ENCODE measurements around the gene DNAJC7. TPM values are rescaled to one million over a fixed set of nuclear protein-coding genes. Genes with fewer than 3 reads are reported as not detected.

The DNAJC7 gene
- total RNA-seq, 1 experiment from 2014 or later: 147 TPM

DNA sequence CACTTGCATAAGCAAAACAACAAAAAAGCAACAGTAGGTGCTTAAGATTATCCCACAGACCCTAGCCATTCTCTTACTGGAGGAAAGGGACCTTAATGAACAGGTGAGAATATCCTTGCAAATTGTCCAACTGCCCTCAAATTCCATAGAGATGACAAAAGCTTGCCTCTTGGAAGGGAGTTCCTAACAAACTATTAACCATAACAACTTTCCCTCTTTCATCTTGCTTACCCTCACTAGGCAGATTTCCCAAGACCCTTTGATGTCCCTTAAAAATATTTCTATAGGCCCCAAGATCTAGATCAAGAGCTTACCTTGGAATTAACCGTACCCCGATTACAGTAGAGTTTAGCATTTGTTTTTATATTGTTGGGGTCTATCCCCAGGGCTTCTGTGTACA lies 28.8 kb downstream of the DNAJC7 start:
- ChIA-PET CTCF (no interaction called here), POLR2A (interaction anchor here (0.5 kb wide), 1 partner anchor 56 kb away, joined by 3 read pairs; no protein-coding TSS in a partner anchor)
- H3K4me3 Mint-ChIP-seq (ENCODE audit: unreplicated experiment): no peak overlapping the region
- Histone ChIP-seq H3K4me1 (peaks cover 31% of the 10 kb centered on the region), H3K27me3 (replicated peaks; ENCODE audit: control insufficient read depth, insufficient read depth, low read length) (no peaks in the 10 kb centered on the region), H3K9me3 (no peaks in the 10 kb centered on the region), H3K36me3 (ENCODE audit: control insufficient read depth, insufficient read depth, low read length) (peaks cover 13% of the 10 kb centered on the region), H3K4me3 (ENCODE audit: low read depth, low read length) (no peak overlapping the region)
- TF ChIP-seq, protein P1, sequence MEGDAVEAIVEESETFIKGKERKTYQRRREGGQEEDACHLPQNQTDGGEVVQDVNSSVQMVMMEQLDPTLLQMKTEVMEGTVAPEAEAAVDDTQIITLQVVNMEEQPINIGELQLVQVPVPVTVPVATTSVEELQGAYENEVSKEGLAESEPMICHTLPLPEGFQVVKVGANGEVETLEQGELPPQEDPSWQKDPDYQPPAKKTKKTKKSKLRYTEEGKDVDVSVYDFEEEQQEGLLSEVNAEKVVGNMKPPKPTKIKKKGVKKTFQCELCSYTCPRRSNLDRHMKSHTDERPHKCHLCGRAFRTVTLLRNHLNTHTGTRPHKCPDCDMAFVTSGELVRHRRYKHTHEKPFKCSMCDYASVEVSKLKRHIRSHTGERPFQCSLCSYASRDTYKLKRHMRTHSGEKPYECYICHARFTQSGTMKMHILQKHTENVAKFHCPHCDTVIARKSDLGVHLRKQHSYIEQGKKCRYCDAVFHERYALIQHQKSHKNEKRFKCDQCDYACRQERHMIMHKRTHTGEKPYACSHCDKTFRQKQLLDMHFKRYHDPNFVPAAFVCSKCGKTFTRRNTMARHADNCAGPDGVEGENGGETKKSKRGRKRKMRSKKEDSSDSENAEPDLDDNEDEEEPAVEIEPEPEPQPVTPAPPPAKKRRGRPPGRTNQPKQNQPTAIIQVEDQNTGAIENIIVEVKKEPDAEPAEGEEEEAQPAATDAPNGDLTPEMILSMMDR (IDR thresholded peaks at IDR 0.05; ENCODE audit: insufficient read depth in 1 of 2, low read depth in 1 of 2, low read length in 1 of 2, severe bottlenecking in 1 of 2, unreplicated experiment in 1 of 2): no peak
- intact Hi-C loops (cut with micrococcal nuclease; ENCODE audit: unreplicated experiment): no loop called here
- H3K27me3 Mint-ChIP-seq (ENCODE audit: insufficient read depth, unreplicated experiment): no peaks in the 10 kb centered on the region
- peak overlapping the region; percentile 58 for H3K27ac Mint-ChIP-seq (ENCODE audit: unreplicated experiment)
- DNase-seq: no peak
- BruUV-seq (replicated peaks): no TSS peak
- peaks cover 28% of the 10 kb centered on the region for H3K4me1 Mint-ChIP-seq (ENCODE audit: low read depth, unreplicated experiment)
- H3K9me3 Mint-ChIP-seq (ENCODE audit: unreplicated experiment): no peaks in the 10 kb centered on the region
- peaks cover 100% of the 10 kb centered on the region for H3K36me3 Mint-ChIP-seq (ENCODE audit: insufficient read depth, unreplicated experiment)

DNA sequence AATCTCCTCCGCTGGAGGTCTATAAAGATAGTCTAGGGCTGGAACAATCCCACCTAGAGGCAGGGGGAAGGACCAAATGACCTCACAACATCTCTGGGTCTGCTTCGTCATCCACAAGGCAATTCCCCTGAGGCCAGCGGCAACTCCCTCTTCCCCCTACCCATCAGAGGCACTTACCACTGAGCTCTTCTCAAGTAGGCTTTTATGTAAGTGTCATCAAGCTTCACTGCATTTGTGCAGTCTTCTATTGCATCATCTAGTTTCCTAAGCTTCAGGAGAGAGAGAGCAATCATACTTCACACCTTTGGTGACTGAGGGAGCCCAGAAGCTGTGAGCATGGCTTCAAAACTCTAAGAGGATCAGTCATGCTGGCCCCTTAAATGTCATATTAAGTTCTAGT lies 29.6 kb downstream of the DNAJC7 start:
- TF ChIP-seq, protein P1 (IDR thresholded peaks at IDR 0.05; ENCODE audit: insufficient read depth in 1 of 2, low read depth in 1 of 2, low read length in 1 of 2, severe bottlenecking in 1 of 2, unreplicated experiment in 1 of 2): no peak
- H3K4me1 ChIP-seq: peaks cover 31% of the 10 kb centered on the region
- no peak overlapping the region for H3K4me3 ChIP-seq (ENCODE audit: low read depth, low read length)
- Mint-ChIP-seq H3K9me3 (ENCODE audit: unreplicated experiment) (no peaks in the 10 kb centered on the region), H3K27me3 (ENCODE audit: insufficient read depth, unreplicated experiment) (no peaks in the 10 kb centered on the region), H3K4me3 (ENCODE audit: unreplicated experiment) (no peak overlapping the region), H3K4me1 (ENCODE audit: low read depth, unreplicated experiment) (peaks cover 28% of the 10 kb centered on the region), H3K36me3 (ENCODE audit: insufficient read depth, unreplicated experiment) (peaks cover 100% of the 10 kb centered on the region), H3K27ac (ENCODE audit: unreplicated experiment) (no peak overlapping the region)
- H3K36me3 ChIP-seq (ENCODE audit: control insufficient read depth, insufficient read depth, low read length): peaks cover 13% of the 10 kb centered on the region
- ChIA-PET POLR2A (no interaction called here), CTCF (no interaction called here)
- H3K27me3 ChIP-seq (replicated peaks; ENCODE audit: control insufficient read depth, insufficient read depth, low read length): no peaks in the 10 kb centered on the region
- intact Hi-C loops (cut with micrococcal nuclease; ENCODE audit: unreplicated experiment): no loop called here
- DNase-seq: no peak
- H3K9me3 ChIP-seq: no peaks in the 10 kb centered on the region
- no TSS peak for BruUV-seq (replicated peaks)

DNA sequence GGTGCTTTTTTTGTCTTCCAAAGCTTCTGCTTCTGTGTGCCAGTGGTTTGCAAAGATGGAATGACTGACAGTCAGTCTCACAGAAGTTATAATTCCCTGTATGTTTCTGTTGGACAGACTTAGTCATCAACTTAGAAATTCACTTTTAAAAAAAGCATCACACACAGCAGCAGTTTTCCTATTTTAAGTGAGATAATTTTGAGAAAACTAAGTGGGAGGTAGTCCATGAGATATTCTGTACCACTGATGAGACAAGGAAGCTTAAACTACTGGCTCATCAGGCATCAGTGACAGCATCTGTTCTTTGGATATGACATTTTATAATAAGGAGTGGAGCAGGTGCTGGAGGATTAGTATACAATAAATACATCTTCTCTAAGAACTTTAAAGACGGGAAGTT lies 30.6 kb downstream of the DNAJC7 start:
- DNase-seq: no peak
- ChIA-PET POLR2A (no interaction called here), CTCF (no interaction called here)
- H3K4me1 ChIP-seq: peaks cover 31% of the 10 kb centered on the region
- H3K4me3 Mint-ChIP-seq (ENCODE audit: unreplicated experiment): no peak overlapping the region
- TF ChIP-seq, protein P1 (IDR thresholded peaks at IDR 0.05; ENCODE audit: insufficient read depth in 1 of 2, low read depth in 1 of 2, low read length in 1 of 2, severe bottlenecking in 1 of 2, unreplicated experiment in 1 of 2): no peak
- intact Hi-C loops (cut with micrococcal nuclease; ENCODE audit: unreplicated experiment): no loop called here
- peaks cover 13% of the 10 kb centered on the region for H3K36me3 ChIP-seq (ENCODE audit: control insufficient read depth, insufficient read depth, low read length)
- no TSS peak for BruUV-seq (replicated peaks)
- no peaks in the 10 kb centered on the region for H3K9me3 ChIP-seq
- peaks cover 100% of the 10 kb centered on the region for H3K36me3 Mint-ChIP-seq (ENCODE audit: insufficient read depth, unreplicated experiment)
- H3K27me3 Mint-ChIP-seq (ENCODE audit: insufficient read depth, unreplicated experiment): no peaks in the 10 kb centered on the region
- no peak overlapping the region for H3K4me3 ChIP-seq (ENCODE audit: low read depth, low read length)
- H3K27me3 ChIP-seq (replicated peaks; ENCODE audit: control insufficient read depth, insufficient read depth, low read length): no peaks in the 10 kb centered on the region
- H3K4me1 Mint-ChIP-seq (ENCODE audit: low read depth, unreplicated experiment): peaks cover 27% of the 10 kb centered on the region
- no peak overlapping the region for H3K27ac Mint-ChIP-seq (ENCODE audit: unreplicated experiment)
- H3K9me3 Mint-ChIP-seq (ENCODE audit: unreplicated experiment): no peaks in the 10 kb centered on the region

Data from Caco-2 (cell line).